Measurements from ENCODE around the gene TMEM50B.
"Not testable (repeated sequence)": the region's sequence is repeated elsewhere in the genome, so short reads cannot be mapped to it uniquely, and the experiment has no call there.

Gene TMEM50B

GRCh38 chr21:33479679-33480480, at the start of gene TMEM50B:
TSS of gene TMEM50B (minus strand) at chr21:33479974. CDS start at chr21:33468885, 11,089 bp downstream.
- DNase-seq (ENCODE audit: low spot score) = peak; percentile 92

GRCh38 chr21:33522953-33523349, 43.2 kb upstream of the TMEM50B start:
- no peak for DNase-seq (ENCODE audit: low spot score)

- no peak for DNase-seq (ENCODE audit: low spot score)
These were observed 42.7 kb upstream of the TMEM50B start for GRCh38 chr21:33522297-33522952.

GRCh38 chr21:33518899-33519298, 39.1 kb upstream of the TMEM50B start:
- DNase-seq (ENCODE audit: low spot score) = no peak

- no peak for DNase-seq (ENCODE audit: low spot score)
These were observed 34.5 kb upstream of the TMEM50B start for GRCh38 chr21:33514229-33514628.

- DNase-seq (ENCODE audit: low spot score) = no peak
These were observed 32.7 kb upstream of the TMEM50B start for GRCh38 chr21:33512481-33512880.

GRCh38 chr21:33511639-33512038, 31.9 kb upstream of the TMEM50B start:
- DNase-seq (ENCODE audit: low spot score) = no peak

GRCh38 chr21:33510826-33511225, 31.1 kb upstream of the TMEM50B start:
- no peak for DNase-seq (ENCODE audit: low spot score)

- not testable (repeated sequence) for DNase-seq (ENCODE audit: low spot score)
These were observed 27.2 kb upstream of the TMEM50B start for GRCh38 chr21:33507003-33507402.

GRCh38 chr21:33505833-33506232, 26.1 kb upstream of the TMEM50B start:
- no peak for DNase-seq (ENCODE audit: low spot score)

- DNase-seq (ENCODE audit: low spot score) = no peak
These were observed 16.6 kb upstream of the TMEM50B start for GRCh38 chr21:33496345-33496744.

GRCh38 chr21:33495743-33496142, 16.0 kb upstream of the TMEM50B start:
- no peak for DNase-seq (ENCODE audit: low spot score)

- no peak for DNase-seq (ENCODE audit: low spot score)
These were observed 14.0 kb upstream of the TMEM50B start for GRCh38 chr21:33493756-33494155.

GRCh38 chr21:33492571-33492970, 12.8 kb upstream of the TMEM50B start:
- no peak for DNase-seq (ENCODE audit: low spot score)

GRCh38 chr21:33491373-33492102, 11.8 kb upstream of the TMEM50B start, which contains the start of gene DNAJC28:
TSS of gene DNAJC28 (minus strand) at chr21:33491716. CDS start at chr21:33489393, 2,323 bp downstream.
- peak; percentile 86 for DNase-seq (ENCODE audit: low spot score)

GRCh38 chr21:33490991-33491372, 11.2 kb upstream of the TMEM50B start:
- no peak for DNase-seq (ENCODE audit: low spot score)

GRCh38 chr21:33488936-33489335, 9.2 kb upstream of the TMEM50B start:
- no peak for DNase-seq (ENCODE audit: low spot score)

- no peak for DNase-seq (ENCODE audit: low spot score)
These were observed 8.2 kb upstream of the TMEM50B start for GRCh38 chr21:33487996-33488395.

- DNase-seq (ENCODE audit: low spot score) = no peak
These were observed 1.7 kb upstream of the TMEM50B start for GRCh38 chr21:33481314-33481943.

GRCh38 chr21:33480481-33481103, 818 bp upstream of the TMEM50B start:
- no peak for DNase-seq (ENCODE audit: low spot score)

GRCh38 chr21:33478935-33479678, 667 bp downstream of the TMEM50B start:
- DNase-seq (ENCODE audit: low spot score) = peak; percentile 18
